Small intestine (tissue), 7 donors: ENCODE results near the gene STRBP. TPM values are rescaled to one million over a fixed set of nuclear protein-coding genes. Genes with fewer than 3 reads are reported as not detected.

ENCODE experiments used
- DNase-seq, 2 donors: peaks; one replicate each; pipeline versions ENCODE4 v3.0.0 to v3.0.0-alpha.2; 2013
- FAIRE-seq: peaks from 2 replicates; lab custom pipeline; 2012; peaks lifted over from hg19 to GRCh38; lab: Jason Lieb, UNC
- H3K27ac ChIP-seq, 3 donors: one replicate each; pipeline ENCODE4 v1.5.1; 2013; ENCODE audit warnings: low read length in 2 of 3, mild to moderate bottlenecking in 2 of 3, control low read depth in 1 of 3, inconsistent platforms in 1 of 3, low read depth in 1 of 3, moderate library complexity in 1 of 3
- H3K27me3 ChIP-seq, 3 donors: one replicate each; pipeline ENCODE4 v1.6.1; 2013; ENCODE audit warnings: low read length in 3 of 3, inconsistent platforms in 1 of 3; ENCODE audit not compliant: control insufficient read depth in 3 of 3, insufficient read depth in 3 of 3
- H3K36me3 ChIP-seq, 3 donors: one replicate each; pipeline ENCODE4 v1.6.1; 2013; ENCODE audit warnings: low read length in 3 of 3, inconsistent platforms in 1 of 3, low read depth in 1 of 3, mild to moderate bottlenecking in 1 of 3, moderate library complexity in 1 of 3; ENCODE audit not compliant: control insufficient read depth in 3 of 3, insufficient read depth in 2 of 3
- H3K4me1 ChIP-seq, 3 donors: one replicate each; pipeline ENCODE4 v1.6.1; 2013; ENCODE audit warnings: low read length in 2 of 3, inconsistent platforms in 1 of 3, low read depth in 1 of 3, mild to moderate bottlenecking in 1 of 3, moderate library complexity in 1 of 3; ENCODE audit not compliant: control insufficient read depth in 3 of 3, insufficient read depth in 2 of 3
- H3K4me3 ChIP-seq, 3 donors: one replicate each; pipeline ENCODE4 v1.5.1; 2013; ENCODE audit warnings: low read length in 3 of 3, control low read depth in 1 of 3, inconsistent platforms in 1 of 3, low read depth in 1 of 3, mild to moderate bottlenecking in 1 of 3, moderate library complexity in 1 of 3
- H3K9me3 ChIP-seq, 2 donors: one replicate each; pipeline ENCODE4 v1.6.1; 2013; ENCODE audit warnings: low read depth in 1 of 2, low read length in 1 of 2; ENCODE audit not compliant: control insufficient read depth in 2 of 2, insufficient read depth in 1 of 2
- WGBS, 3 donors: extraction: QIAGEN DNeasy Blood & Tissue Kit; methylation state at CpG; one replicate each; pipeline ENCODE4 v1.1.7; 2013; 5-methylcytosine and 5-hydroxymethylcytosine counted together
- polyA plus RNA-seq, 4 donors: library from polyadenylated mRNA; stranded (reverse) in 3 of 4; unstranded in 1 of 4; fragments of 200-250 nt in 3 of 4; fragments of 120-200 nt in 1 of 4; gene quantifications; one replicate each; pipeline versions ENCODE4 v1.2.1 to v1.2.3, GENCODE V29; 2013
- donor health status: healthy with polysubstance abuse.
- donor health status: control.
- donor health status: control.
- donor health status: Bipolar disorder and iron deficiency.
- donor health status: healthy.

STRBP gene
- polyA plus RNA-seq, 4 donors: 13.8 to 26.6 (median 23.0) TPM

- Histone ChIP-seq H3K4me3 (no peak overlapping the region), H3K36me3 (no peaks in the 10 kb centered on the region), H3K4me1 (no peaks in the 10 kb centered on the region), H3K27ac (no peak overlapping the region), H3K27me3 (no peaks in the 10 kb centered on the region), H3K9me3 (no peaks in the 10 kb centered on the region)
- DNase-seq (no peak), FAIRE-seq (no peak)
- WGBS, 3 donors: 84 to 88% (median 86%) methylated on average over 4 of the region's 4 CpGs
Measured at GRCh38 chr9:123291736-123292135, 23.4 kb upstream of the STRBP start.

GRCh38 chr9:123290764-123291163, 22.4 kb upstream of the STRBP start:
- Histone ChIP-seq H3K27me3 (no peaks in the 10 kb centered on the region), H3K36me3 (no peaks in the 10 kb centered on the region), H3K4me1 (no peaks in the 10 kb centered on the region), H3K9me3 (no peaks in the 10 kb centered on the region), H3K27ac (no peak overlapping the region), H3K4me3 (no peak overlapping the region)
- WGBS, 3 donors: 73 to 87% (median 74%) methylated on average over 3 of the region's 3 CpGs
- no peak for FAIRE-seq
- DNase-seq: no peak

- Histone ChIP-seq H3K4me1 (no peaks in the 10 kb centered on the region), H3K36me3 (no peaks in the 10 kb centered on the region), H3K9me3 (no peaks in the 10 kb centered on the region), H3K27me3 (no peaks in the 10 kb centered on the region), H3K4me3 (no peak overlapping the region), H3K27ac (no peak overlapping the region)
- 55 to 70% (median 66%) methylated on average over 3 of the region's 3 CpGs for WGBS, 3 donors
- no peak for FAIRE-seq
- no peak for DNase-seq
Measured at GRCh38 chr9:123287639-123288038, 19.3 kb upstream of the STRBP start.

DNA sequence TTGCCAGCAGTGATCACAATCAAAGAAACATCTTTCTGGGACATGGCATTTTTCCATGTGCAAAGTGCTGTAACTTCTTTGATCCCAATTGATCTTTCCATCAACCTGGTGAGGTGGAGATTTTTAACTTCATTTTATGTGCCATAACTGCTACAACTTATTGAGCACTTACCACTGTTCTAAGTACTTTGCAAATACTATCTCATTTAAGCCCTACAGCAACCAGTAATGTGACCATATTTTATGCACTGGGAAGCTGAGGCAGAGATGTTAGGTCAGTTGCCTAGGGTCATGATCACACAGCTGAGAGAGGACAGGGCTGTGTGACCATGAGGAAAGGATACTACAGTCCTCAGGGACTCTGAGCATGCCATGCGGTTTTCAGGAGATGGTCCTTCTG, 17.9 kb upstream of the STRBP start:
- no peaks in the 10 kb centered on the region for H3K36me3 ChIP-seq
- H3K27ac ChIP-seq: no peak overlapping the region
- no peaks in the 10 kb centered on the region for H3K4me1 ChIP-seq
- FAIRE-seq (no peak), DNase-seq (no peak)
- H3K27me3 ChIP-seq: peaks cover 0 to 4% (median 0%) of the 10 kb centered on the region in 3 donors
- 71 to 85% (median 80%) methylated on average over 1 of the region's 1 CpG for WGBS, 3 donors
- no peaks in the 10 kb centered on the region for H3K9me3 ChIP-seq
- no peak overlapping the region for H3K4me3 ChIP-seq

GRCh38 chr9:123284656-123285055, 16.3 kb upstream of the STRBP start:
- no peak overlapping the region for H3K27ac ChIP-seq
- FAIRE-seq: no peak
- H3K4me1 ChIP-seq: no peaks in the 10 kb centered on the region
- no peak overlapping the region for H3K4me3 ChIP-seq
- no peak for DNase-seq
- H3K27me3 ChIP-seq: peaks cover 0 to 4% (median 0%) of the 10 kb centered on the region in 3 donors
- H3K36me3 ChIP-seq: no peaks in the 10 kb centered on the region
- WGBS, 3 donors: 68 to 82% (median 79%) methylated on average over 7 of the region's 7 CpGs
- no peaks in the 10 kb centered on the region for H3K9me3 ChIP-seq

- Histone ChIP-seq H3K36me3 (no peaks in the 10 kb centered on the region), H3K4me3 (no peak overlapping the region), H3K9me3 (peaks cover 0 to 3% of the 10 kb centered on the region in 2 donors), H3K4me1 (no peaks in the 10 kb centered on the region), H3K27ac (no peak overlapping the region), H3K27me3 (peaks cover 0 to 4% (median 0%) of the 10 kb centered on the region in 3 donors)
- DNase-seq: no peak
- FAIRE-seq: no peak
- WGBS, 3 donors: 91 to 95% (median 93%) methylated on average over 3 of the region's 3 CpGs
Measured at GRCh38 chr9:123283455-123283854, 15.1 kb upstream of the STRBP start.

DNA sequence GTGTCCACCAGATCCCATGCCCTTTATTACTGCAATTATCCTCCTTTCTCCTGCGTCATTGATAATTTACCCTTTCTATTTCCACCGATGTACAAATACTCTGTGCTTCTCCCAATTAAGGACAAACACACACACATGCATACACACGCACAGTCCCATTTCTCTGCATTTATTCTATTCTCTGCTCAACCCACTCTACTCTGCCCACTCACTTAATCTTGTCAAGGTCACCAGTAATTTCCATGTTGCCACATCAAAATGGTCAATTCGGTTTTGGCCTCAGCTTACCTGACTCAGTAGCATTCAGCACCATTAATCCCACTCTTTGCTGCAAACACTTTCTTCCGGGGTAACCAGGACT, 14.6 kb upstream of the STRBP start:
- Histone ChIP-seq H3K4me3 (no peak overlapping the region), H3K36me3 (no peaks in the 10 kb centered on the region), H3K27ac (no peak overlapping the region), H3K27me3 (peaks cover 0 to 4% (median 0%) of the 10 kb centered on the region in 3 donors), H3K9me3 (peaks cover 0 to 3% of the 10 kb centered on the region in 2 donors), H3K4me1 (no peaks in the 10 kb centered on the region)
- 56 to 78% (median 62%) methylated on average over 5 of the region's 5 CpGs for WGBS, 3 donors
- no peak for DNase-seq
- no peak for FAIRE-seq

- no peaks in the 10 kb centered on the region for H3K4me1 ChIP-seq
- 11 to 46% (median 29%) methylated on average over 10 of the region's 10 CpGs for WGBS, 3 donors
Measured at GRCh38 chr9:123282362-123283047, 14.1 kb upstream of the STRBP start.

More at GRCh38 chr9:123282362-123283047, 14.1 kb upstream of the STRBP start:
- no peaks in the 10 kb centered on the region for H3K36me3 ChIP-seq
- peaks cover 0 to 3% of the 10 kb centered on the region in 2 donors for H3K9me3 ChIP-seq
- no peak overlapping the region for H3K27ac ChIP-seq
- DNase-seq: peak in 1 of 2 donors; percentile 66
- H3K27me3 ChIP-seq: peaks cover 0 to 4% (median 0%) of the 10 kb centered on the region in 3 donors
- H3K4me3 ChIP-seq: no peak overlapping the region
- FAIRE-seq: no peak
